ENCODE data around the gene AGA.

- TF ChIP-seq, protein P1, sequence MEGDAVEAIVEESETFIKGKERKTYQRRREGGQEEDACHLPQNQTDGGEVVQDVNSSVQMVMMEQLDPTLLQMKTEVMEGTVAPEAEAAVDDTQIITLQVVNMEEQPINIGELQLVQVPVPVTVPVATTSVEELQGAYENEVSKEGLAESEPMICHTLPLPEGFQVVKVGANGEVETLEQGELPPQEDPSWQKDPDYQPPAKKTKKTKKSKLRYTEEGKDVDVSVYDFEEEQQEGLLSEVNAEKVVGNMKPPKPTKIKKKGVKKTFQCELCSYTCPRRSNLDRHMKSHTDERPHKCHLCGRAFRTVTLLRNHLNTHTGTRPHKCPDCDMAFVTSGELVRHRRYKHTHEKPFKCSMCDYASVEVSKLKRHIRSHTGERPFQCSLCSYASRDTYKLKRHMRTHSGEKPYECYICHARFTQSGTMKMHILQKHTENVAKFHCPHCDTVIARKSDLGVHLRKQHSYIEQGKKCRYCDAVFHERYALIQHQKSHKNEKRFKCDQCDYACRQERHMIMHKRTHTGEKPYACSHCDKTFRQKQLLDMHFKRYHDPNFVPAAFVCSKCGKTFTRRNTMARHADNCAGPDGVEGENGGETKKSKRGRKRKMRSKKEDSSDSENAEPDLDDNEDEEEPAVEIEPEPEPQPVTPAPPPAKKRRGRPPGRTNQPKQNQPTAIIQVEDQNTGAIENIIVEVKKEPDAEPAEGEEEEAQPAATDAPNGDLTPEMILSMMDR (conservative IDR thresholded peaks at IDR 0.05) = no peak
- TF ChIP-seq ZFX (IDR thresholded peaks at IDR 0.05) = no peak
Observed at GRCh38 chr4:177404342-177404741, 37.9 kb downstream of the AGA start.
